Sigmoid colon (tissue), 4 donors: ENCODE measurements around the gene VAMP2.

Source experiments
- POLR2A ChIP-seq, 2 donors: fragments of 450-650 bp; IDR thresholded peaks; one replicate each; pipeline ENCODE4 v1.6.1; 2016; ENCODE audit warnings: antibody characterized with exemption in 2 of 2, mild to moderate bottlenecking in 2 of 2, moderate library complexity in 2 of 2
- POLR2AphosphoS5 ChIP-seq, 4 donors: sonication (generic); formaldehyde crosslinking; IDR thresholded peaks; one replicate each; pipeline ENCODE4 v1.6.1; 2017; ENCODE audit warnings: antibody characterized with exemption in 4 of 4
- TF ChIP-seq, protein P1 (sequence below), 4 experiments: fragments of 450-650 bp in 3 of 4; fragments of 200-600 bp in 1 of 4; IDR thresholded peaks; one replicate each; pipeline ENCODE4 v1.5.1; 2016 to 2019; ENCODE audit warnings: antibody characterized with exemption in 4 of 4, mild to moderate bottlenecking in 3 of 4, moderate library complexity in 2 of 4

DNA sequence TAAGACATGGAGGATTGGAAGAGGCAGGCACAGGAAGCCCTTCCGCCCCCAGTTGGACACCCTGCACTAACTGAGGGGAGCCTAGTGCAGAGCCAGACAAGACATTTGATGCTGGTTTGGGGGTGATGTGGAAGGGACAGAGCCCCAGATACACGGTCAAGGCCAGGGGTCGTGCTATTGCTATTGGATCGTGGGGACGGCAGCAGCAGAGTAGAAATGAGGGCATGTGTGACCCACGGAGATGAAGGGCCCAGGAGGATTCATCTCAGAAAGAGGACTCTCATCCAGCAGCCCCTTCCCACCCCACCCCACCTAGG is 2.0 kb upstream of the VAMP2 start:
- TF ChIP-seq, protein P1, sequence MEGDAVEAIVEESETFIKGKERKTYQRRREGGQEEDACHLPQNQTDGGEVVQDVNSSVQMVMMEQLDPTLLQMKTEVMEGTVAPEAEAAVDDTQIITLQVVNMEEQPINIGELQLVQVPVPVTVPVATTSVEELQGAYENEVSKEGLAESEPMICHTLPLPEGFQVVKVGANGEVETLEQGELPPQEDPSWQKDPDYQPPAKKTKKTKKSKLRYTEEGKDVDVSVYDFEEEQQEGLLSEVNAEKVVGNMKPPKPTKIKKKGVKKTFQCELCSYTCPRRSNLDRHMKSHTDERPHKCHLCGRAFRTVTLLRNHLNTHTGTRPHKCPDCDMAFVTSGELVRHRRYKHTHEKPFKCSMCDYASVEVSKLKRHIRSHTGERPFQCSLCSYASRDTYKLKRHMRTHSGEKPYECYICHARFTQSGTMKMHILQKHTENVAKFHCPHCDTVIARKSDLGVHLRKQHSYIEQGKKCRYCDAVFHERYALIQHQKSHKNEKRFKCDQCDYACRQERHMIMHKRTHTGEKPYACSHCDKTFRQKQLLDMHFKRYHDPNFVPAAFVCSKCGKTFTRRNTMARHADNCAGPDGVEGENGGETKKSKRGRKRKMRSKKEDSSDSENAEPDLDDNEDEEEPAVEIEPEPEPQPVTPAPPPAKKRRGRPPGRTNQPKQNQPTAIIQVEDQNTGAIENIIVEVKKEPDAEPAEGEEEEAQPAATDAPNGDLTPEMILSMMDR (IDR thresholded peaks at IDR 0.05), result no peak
- no peak for TF ChIP-seq POLR2A (IDR thresholded peaks at IDR 0.05)
- no peak for TF ChIP-seq POLR2AphosphoS5 (IDR thresholded peaks at IDR 0.05)
